Mucosa of descending colon (tissue), 3 donors: ENCODE measurements around the gene GZF1. TPM values are rescaled to one million over a fixed set of nuclear protein-coding genes. Genes with fewer than 3 reads are reported as not detected.

ENCODE experiments used
- ATAC-seq: fragments of 200-7000 bp; cut with Tn5 transposase; one replicate; pipeline ENCODE4 v1.9.1; 2020; ENCODE audit warnings: mild to moderate bottlenecking, moderate library complexity
- DNase-seq, 3 donors: peaks; one replicate each; pipeline ENCODE4 v3.0.0-alpha.2; 2020
- H3K36me3 ChIP-seq: fragments of 200-600 bp; one replicate; pipeline ENCODE4 v1.8.0; 2021; ENCODE audit warnings: low read depth, mild to moderate bottlenecking
- H3K4me1 ChIP-seq: fragments of 200-600 bp; one replicate; pipeline ENCODE4 v1.8.0; 2021; ENCODE audit warnings: low read depth, mild to moderate bottlenecking
- H3K4me3 ChIP-seq: fragments of 200-600 bp; one replicate; pipeline ENCODE4 v1.8.0; 2021; ENCODE audit warnings: mild to moderate bottlenecking
- H3K9me3 ChIP-seq: fragments of 200-600 bp; one replicate; pipeline ENCODE4 v1.8.0; 2021; ENCODE audit warnings: mild to moderate bottlenecking
- CTCF ChIP-seq: fragments of 200-600 bp; IDR thresholded peaks from one replicate; pipeline ENCODE4 v1.8.0; 2022; ENCODE audit warnings: antibody characterized with exemption, mild to moderate bottlenecking
- intact Hi-C, 2 donors: fragments of 100-400 bp; cut with DNase I in 1 of 2; cut with micrococcal nuclease in 1 of 2; formaldehyde crosslinking; loops; one replicate each; pipeline versions ENCODE4 v1.11.0 to v1.11.1; 2022; cut with DNase I, micrococcal nuclease
- total RNA-seq, 3 donors: library from RNA; stranded (reverse); fragmentation: NEBNext Ultra II Directional in 2 of 3; extraction: Animal tissue kit (Norgen Biotek cat#: 25700) in 2 of 3; gene quantifications; one replicate each; pipeline versions ENCODE4 v1.2.1 to v1.2.4, GENCODE V29; 2021 to 2023
- donor health status: DM: no; HTN: no; CAD: no; lungs with moderate emphysema.
- donor health status: DM: no; HTN: no; CAD: no.
- donor health status: DM: no; HTN: yes; CAD: no.

GZF1 gene
- total RNA-seq, 3 donors from 2014 or later: 5.8 to 16.2 (median 9.3) TPM

DNA sequence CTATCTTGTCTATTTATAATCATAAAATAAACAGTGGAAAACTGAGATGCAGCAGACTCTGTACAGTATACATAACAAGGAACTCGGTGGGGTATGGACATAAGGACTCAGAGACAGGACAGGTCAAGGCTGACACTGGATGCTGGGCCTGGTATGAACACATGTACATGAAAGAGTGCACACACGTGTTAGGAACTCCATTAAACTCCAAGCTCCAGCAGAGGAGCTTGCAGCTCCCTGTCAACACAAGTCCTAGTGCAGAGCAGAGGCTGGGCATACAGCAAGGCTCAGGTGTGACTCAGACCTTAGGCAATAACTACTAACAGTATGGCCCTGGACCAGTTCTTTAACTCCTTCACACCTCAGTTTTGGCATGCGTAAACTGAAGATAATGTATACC, 42.2 kb downstream of the GZF1 start:
- H3K9me3 ChIP-seq: no peaks in the 10 kb centered on the region
- intact Hi-C loops: no loop called here
- DNase-seq (no peak), ATAC-seq (peak; percentile 74)
- TF ChIP-seq CTCF: no peak
- H3K4me1 ChIP-seq: no peaks in the 10 kb centered on the region
- H3K4me3 ChIP-seq: no peak overlapping the region
- H3K36me3 ChIP-seq: no peaks in the 10 kb centered on the region

GRCh38 chr20:23406880-23407279, 44.9 kb downstream of the GZF1 start:
- Histone ChIP-seq H3K36me3 (no peaks in the 10 kb centered on the region), H3K4me3 (no peak overlapping the region), H3K4me1 (no peaks in the 10 kb centered on the region), H3K9me3 (no peaks in the 10 kb centered on the region)
- TF ChIP-seq CTCF: no peak
- DNase-seq: no peak
- intact Hi-C loops: no loop called here
- ATAC-seq: no peak

DNA sequence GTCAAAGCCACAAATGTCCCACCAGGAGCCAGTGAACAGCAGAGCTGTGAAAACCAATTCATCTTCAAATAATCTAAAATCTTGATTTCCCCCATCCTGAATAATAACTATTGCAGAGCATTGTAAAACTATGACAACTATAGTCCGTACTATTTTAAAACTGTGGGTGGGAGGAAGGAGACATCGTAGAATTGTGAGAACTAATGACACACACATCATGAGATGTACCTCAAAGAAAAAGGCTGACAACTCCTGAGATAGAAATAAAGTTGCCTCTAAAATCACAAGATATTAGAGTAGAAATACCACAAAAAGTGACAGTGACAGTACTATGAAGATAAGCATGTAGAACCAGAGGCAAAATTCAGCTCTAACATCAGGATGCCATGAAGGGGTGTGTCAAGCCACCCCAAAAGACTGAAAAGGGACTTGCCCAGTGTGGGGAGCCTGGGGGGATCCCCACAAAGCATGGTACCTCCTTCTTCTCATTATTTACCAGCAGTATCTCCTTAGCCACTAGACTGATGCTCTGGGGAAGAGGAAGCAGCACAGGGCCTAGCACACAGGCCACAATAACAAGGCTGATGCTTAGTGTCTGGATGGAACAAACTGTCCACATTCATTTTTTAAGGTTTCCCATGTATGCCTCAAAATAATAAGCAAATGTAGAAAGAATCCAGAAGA, 45.9 kb downstream of the GZF1 start:
- no peaks in the 10 kb centered on the region for H3K9me3 ChIP-seq
- intact Hi-C loops: no loop called here
- DNase-seq: no peak
- ATAC-seq: no peak
- H3K4me1 ChIP-seq: no peaks in the 10 kb centered on the region
- no peaks in the 10 kb centered on the region for H3K36me3 ChIP-seq
- H3K4me3 ChIP-seq: no peak overlapping the region
- TF ChIP-seq CTCF: no peak

- no peak overlapping the region for H3K4me3 ChIP-seq
- no peaks in the 10 kb centered on the region for H3K9me3 ChIP-seq
- intact Hi-C loops: no loop called here
- no peak for TF ChIP-seq CTCF
- DNase-seq (no peak), ATAC-seq (no peak)
- H3K4me1 ChIP-seq: no peaks in the 10 kb centered on the region
- no peaks in the 10 kb centered on the region for H3K36me3 ChIP-seq
These were observed 47.0 kb downstream of the GZF1 start for GRCh38 chr20:23408957-23409356.

DNA sequence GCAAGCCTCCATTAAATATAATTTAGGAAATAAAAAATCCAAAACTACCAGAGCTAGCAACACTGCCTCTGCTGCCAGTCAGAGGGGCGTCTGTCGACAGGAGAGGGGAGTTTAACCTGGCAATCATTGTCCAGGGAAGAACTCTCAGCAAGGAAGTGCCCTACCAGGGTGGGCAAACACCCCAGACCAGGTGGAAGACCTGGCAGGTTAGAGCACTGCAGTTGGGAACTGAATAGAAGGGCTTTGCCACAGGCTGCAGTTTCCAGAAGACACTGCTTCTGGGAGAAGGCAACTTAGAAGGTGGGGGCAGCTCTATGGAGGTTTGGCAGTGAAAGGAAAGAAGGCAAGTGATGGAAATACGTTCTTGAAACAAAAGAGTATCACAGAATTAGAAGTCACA, 47.8 kb downstream of the GZF1 start:
- intact Hi-C loops: no loop called here
- Histone ChIP-seq H3K4me3 (no peak overlapping the region), H3K4me1 (no peaks in the 10 kb centered on the region), H3K9me3 (no peaks in the 10 kb centered on the region), H3K36me3 (no peaks in the 10 kb centered on the region)
- DNase-seq (no peak), ATAC-seq (no peak)
- no peak for TF ChIP-seq CTCF
